B cell (primary cell): ENCODE measurements around the gene NKAIN2. TPM values are rescaled to one million over a fixed set of nuclear protein-coding genes. Genes with fewer than 3 reads are reported as not detected.

Experiments used
- ATAC-seq: fragments of 200-7000 bp; cut with Tn5 transposase; one replicate; pipeline ENCODE4 v1.10.0; 2021; ENCODE audit warnings: low read depth, mild to moderate bottlenecking, moderate number of reproducible peaks, moderate library complexity
- CTCF ChIA-PET: fragments of 350-600 bp; sonication (Branson Sonifier 250); formaldehyde crosslinking; loops from one replicate; lab custom pipeline; 2021; ENCODE audit warnings: antibody characterized with exemption, inconsistent platforms; lab: Charles Lee
- POLR2A ChIA-PET: fragments of 350-600 bp; sonication (Branson Sonifier 250); formaldehyde crosslinking; loops from one replicate; lab custom pipeline; 2021; ENCODE audit warnings: antibody characterized with exemption; lab: Charles Lee
- DNase-seq: peaks from one replicate; pipeline ENCODE4 v3.0.0; 2013
- H2AFZ ChIP-seq: 2 replicates; pipeline ENCODE4 v1.6.1; 2012; ENCODE audit warnings: mild to moderate bottlenecking, low read depth, low read length; ENCODE audit not compliant: insufficient read depth, poor library complexity, severe bottlenecking
- H3K27ac ChIP-seq, 2 donors: 1 replicate in 1 of 2; 2 replicates in 1 of 2; pipeline ENCODE4 v1.5.1; 2012 to 2013; ENCODE audit warnings: low read length in 2 of 2, mild to moderate bottlenecking in 2 of 2, moderate library complexity in 1 of 2
- H3K27me3 ChIP-seq, 4 experiments: fragments of 200-600 bp in 1 of 4; sonication (generic) in 1 of 4; replicated peaks in 1 of 4; 1 replicate in 2 of 4; 2 replicates in 2 of 4; pipeline versions ENCODE4 v1.6.1 to v1.7.0; 2013 to 2016; ENCODE audit warnings: low read length in 3 of 4, mild to moderate bottlenecking in 2 of 4, mixed read lengths in 1 of 4, moderate library complexity in 1 of 4; ENCODE audit not compliant: insufficient read depth in 4 of 4, control insufficient read depth in 3 of 4; ENCODE audit errors: control extremely low read depth in 1 of 4
- H3K36me3 ChIP-seq, 2 experiments: replicated peaks in 1 of 2; 1 replicate in 1 of 2; 2 replicates in 1 of 2; pipeline versions ENCODE4 v1.6.1 to v1.7.1; 2013; ENCODE audit warnings: low read length in 1 of 2; ENCODE audit not compliant: insufficient read depth in 2 of 2, control insufficient read depth in 1 of 2; ENCODE audit errors: control extremely low read depth in 1 of 2, extremely low read depth in 1 of 2
- H3K4me1 ChIP-seq, 2 donors: fragments of 200-600 bp in 1 of 2; sonication (generic) in 1 of 2; 1 replicate in 1 of 2; 2 replicates in 1 of 2; pipeline versions ENCODE4 v1.5.1 to v1.6.1; 2013 to 2017; ENCODE audit warnings: low read length in 2 of 2; ENCODE audit not compliant: control insufficient read depth in 2 of 2, insufficient read depth in 2 of 2
- H3K4me2 ChIP-seq: replicated peaks from 2 replicates; pipeline ENCODE3; 2012; ENCODE audit warnings: mild to moderate bottlenecking, low read depth, low read length; ENCODE audit not compliant: poor library complexity, severe bottlenecking
- H3K4me3 ChIP-seq, 5 experiments: fragments of 200-600 bp in 1 of 5; sonication (generic) in 1 of 5; 1 replicate in 3 of 5; 2 replicates in 2 of 5; pipeline versions ENCODE4 v1.5.1 to v1.7.0; 2011 to 2016; ENCODE audit warnings: low read length in 4 of 5, mild to moderate bottlenecking in 4 of 5, low read depth in 2 of 5, control low read depth in 1 of 5, moderate library complexity in 1 of 5; ENCODE audit not compliant: insufficient read depth in 1 of 5; ENCODE audit errors: control extremely low read depth in 1 of 5, extremely low read depth in 1 of 5
- H3K79me2 ChIP-seq: fragments of 200-600 bp; sonication (generic); one replicate; pipeline ENCODE4 v1.6.0; 2016; ENCODE audit warnings: low read length; ENCODE audit not compliant: control insufficient read depth, insufficient read depth
- H3K9ac ChIP-seq: fragments of 200-600 bp; sonication (generic); 2 replicates; pipeline ENCODE4 v1.6.1; 2017; ENCODE audit warnings: mild to moderate bottlenecking, low read length, moderate library complexity
- H3K9me3 ChIP-seq, 3 donors: one replicate each; pipeline versions ENCODE4 v1.6.1 to v1.7.1; 2013; ENCODE audit warnings: low read length in 2 of 3; ENCODE audit not compliant: control insufficient read depth in 2 of 3, insufficient read depth in 1 of 3; ENCODE audit errors: control extremely low read depth in 1 of 3
- H4K20me1 ChIP-seq: 2 replicates; pipeline ENCODE4 v1.6.0; 2012; ENCODE audit warnings: mild to moderate bottlenecking, low read length; ENCODE audit not compliant: insufficient read depth, control insufficient read depth, poor library complexity, severe bottlenecking
- H3K27ac Mint-ChIP-seq: one replicate; pipeline ENCODE4 v1.8.0; 2021; ENCODE audit warnings: mixed read lengths
- H3K27me3 Mint-ChIP-seq: one replicate; pipeline ENCODE4 v1.8.0; 2021; ENCODE audit warnings: mixed read lengths
- H3K4me1 Mint-ChIP-seq: one replicate; pipeline ENCODE4 v1.8.0; 2021; ENCODE audit warnings: mixed read lengths
- H3K4me3 Mint-ChIP-seq: one replicate; pipeline ENCODE4 v1.8.0; 2021; ENCODE audit warnings: mixed read lengths
- H3K9me3 Mint-ChIP-seq: one replicate; pipeline ENCODE4 v1.8.0; 2022; ENCODE audit warnings: mixed read lengths; ENCODE audit not compliant: insufficient read depth
- CTCF ChIP-seq: fragments of 200-600 bp; IDR thresholded peaks from one replicate; pipeline ENCODE4 v1.8.0; 2022; ENCODE audit warnings: antibody characterized with exemption, mild to moderate bottlenecking
- EZH2 ChIP-seq: IDR thresholded peaks from 2 replicates; pipeline ENCODE4 v1.6.1; 2012; ENCODE audit warnings: borderline replicate concordance, low read depth, mild to moderate bottlenecking, moderate library complexity, low read length; ENCODE audit not compliant: insufficient read depth, poor library complexity, severe bottlenecking
- WGBS: methylation state at CpG from one replicate; pipeline ENCODE4 v1.1.5; 2013; ENCODE audit warnings: missing lambda C conversion rate; ENCODE audit not compliant: insufficient coverage; 5-methylcytosine and 5-hydroxymethylcytosine counted together
- intact Hi-C: fragments of 100-400 bp; cut with micrococcal nuclease; formaldehyde crosslinking; loops from one replicate; pipeline ENCODE4 v1.10.0; 2022
- polyA plus RNA-seq: library from polyadenylated mRNA; depleted of rRNA; stranded (reverse); fragments of >200 nt; gene quantifications from 2 replicates; pipeline ENCODE4 v1.2.3, GENCODE V29; 2012
- total RNA-seq, 2 donors: library from RNA; stranded (reverse); fragments of 120-200 nt in 1 of 2; gene quantifications; 1 replicate in 1 of 2; 2 replicates in 1 of 2; pipeline versions ENCODE4 v1.2.3 to v1.2.4, GENCODE V29; 2013 to 2022

Gene NKAIN2
- total and polyA plus RNA-seq, 2 donors (not counting 1 experiment from before 2014, with no cell fraction given): not detected

- ChIA-PET CTCF (no interaction called here), POLR2A (no interaction called here)
- H3K27ac ChIP-seq: no peak overlapping the region
- no peak overlapping the region for H3K9ac ChIP-seq
- H4K20me1 ChIP-seq: no peaks in the 10 kb centered on the region
- no peak overlapping the region for H3K4me3 ChIP-seq
- no peak overlapping the region for H3K4me3 Mint-ChIP-seq
- no peak overlapping the region for H3K4me2 ChIP-seq
- H2AFZ ChIP-seq: no peak overlapping the region
- no peaks in the 10 kb centered on the region for H3K4me1 Mint-ChIP-seq
- DNase-seq (no peak), ATAC-seq (no peak)
- intact Hi-C loops: no loop called here
- 64% methylated on average over 2 of the region's 2 CpGs for WGBS
- H3K27me3 ChIP-seq: no peaks in the 10 kb centered on the region
- no peaks in the 10 kb centered on the region for H3K27me3 Mint-ChIP-seq
- H3K36me3 ChIP-seq: no peaks in the 10 kb centered on the region
- H3K9me3 ChIP-seq: no peaks in the 10 kb centered on the region
- H3K79me2 ChIP-seq: no peaks in the 10 kb centered on the region
- TF ChIP-seq CTCF (no peak), EZH2 (no peak)
- H3K4me1 ChIP-seq: no peaks in the 10 kb centered on the region
- H3K27ac Mint-ChIP-seq: no peak overlapping the region
- H3K9me3 Mint-ChIP-seq: no peaks in the 10 kb centered on the region
Observed at GRCh38 chr6:123879749-123880148, 76.1 kb downstream of the NKAIN2 start.

DNA sequence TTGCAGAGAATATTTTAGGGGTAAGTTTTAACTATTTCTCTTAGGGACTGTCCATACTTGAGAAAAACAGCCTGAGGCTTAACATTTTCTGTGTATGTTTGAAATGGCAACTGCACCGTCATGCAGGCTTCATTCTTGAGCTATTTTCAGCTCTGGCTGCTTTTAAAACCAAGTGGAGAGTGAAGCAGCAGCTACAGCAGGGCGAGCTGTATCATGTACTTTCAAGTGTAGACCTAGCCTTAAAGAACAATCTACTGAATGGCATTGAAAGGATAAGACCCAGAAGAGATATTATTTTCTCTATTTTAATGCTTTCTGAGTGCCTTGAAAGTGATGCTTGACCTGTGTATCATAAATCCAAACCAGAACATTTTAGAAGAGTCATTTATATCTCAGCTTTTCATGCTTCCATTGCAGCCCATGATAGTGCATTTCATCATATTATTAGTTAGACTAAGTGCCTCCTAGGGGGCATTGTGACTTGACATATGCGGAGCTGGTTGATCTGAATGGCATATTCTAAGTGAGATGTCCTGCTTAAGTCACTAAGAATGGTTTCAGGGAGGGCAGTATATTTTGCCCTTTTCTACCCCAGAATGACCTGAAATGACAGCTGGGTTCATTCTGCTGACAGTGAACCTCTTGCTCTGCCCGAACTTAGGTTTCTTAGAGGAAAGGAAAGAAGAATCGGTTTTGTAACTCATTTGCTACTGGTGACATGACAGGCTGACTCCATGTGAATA is 85.3 kb downstream of the NKAIN2 start:
- TF ChIP-seq EZH2: no peak
- TF ChIP-seq CTCF: no peak
- Histone ChIP-seq H3K79me2 (no peaks in the 10 kb centered on the region), H3K27me3 (no peaks in the 10 kb centered on the region), H3K4me3 (no peak overlapping the region), H3K27ac (no peak overlapping the region), H3K9me3 (no peaks in the 10 kb centered on the region), H3K4me2 (no peak overlapping the region), H2AFZ (no peak overlapping the region), H3K9ac (no peak overlapping the region), H3K36me3 (no peaks in the 10 kb centered on the region), H3K4me1 (no peaks in the 10 kb centered on the region), H4K20me1 (no peaks in the 10 kb centered on the region)
- ChIA-PET CTCF (no interaction called here), POLR2A (no interaction called here)
- WGBS: 56% methylated on average over 3 of the region's 5 CpGs
- H3K4me3 Mint-ChIP-seq: no peak overlapping the region
- no peaks in the 10 kb centered on the region for H3K27me3 Mint-ChIP-seq
- H3K4me1 Mint-ChIP-seq: no peaks in the 10 kb centered on the region
- intact Hi-C loops: no loop called here
- DNase-seq: no peak
- no peaks in the 10 kb centered on the region for H3K9me3 Mint-ChIP-seq
- H3K27ac Mint-ChIP-seq: no peak overlapping the region
- no peak for ATAC-seq
